HG03135 (cell line): ENCODE results near the gene EPRS1.

ENCODE experiments used
- ATAC-seq: cut with Tn5 transposase; IDR thresholded peaks from one replicate; pipeline ENCODE4 v1.9.1; 2021; ENCODE audit warnings: mild to moderate bottlenecking, moderate library complexity; ENCODE audit not compliant: unreplicated experiment

Gene EPRS1

GRCh38 chr1:220046052-220046930 lies at the start of gene EPRS1:
Gene EPRS1, minus strand, starts transcription at chr1:220046505. Its CDS starts 117 bp downstream, at chr1:220046388.
- ATAC-seq = peak; percentile 100

GRCh38 chr1:220094016-220094911 lies 48.0 kb upstream of the EPRS1 start, which contains the start of gene IARS2:
Gene IARS2, plus strand, starts transcription at chr1:220094132. Its CDS starts 85 bp downstream, at chr1:220094217.
- peak; percentile 64 for ATAC-seq

GRCh38 chr1:220093361-220094015 lies 47.2 kb upstream of the EPRS1 start:
- ATAC-seq = peak; percentile 4

GRCh38 chr1:220092694-220093093 lies 46.4 kb upstream of the EPRS1 start:
- ATAC-seq = no peak

GRCh38 chr1:220089650-220090556 lies 43.6 kb upstream of the EPRS1 start, which contains the start of gene BPNT1:
Gene BPNT1, minus strand, starts transcription at chr1:220089788. Its CDS starts 9,942 bp downstream, at chr1:220079846.
- ATAC-seq = peak; percentile 52

GRCh38 chr1:220086261-220086686 lies 40.0 kb upstream of the EPRS1 start:
- ATAC-seq = peak; percentile 51

GRCh38 chr1:220084460-220084859 lies 38.2 kb upstream of the EPRS1 start:
- no peak for ATAC-seq

- no peak for ATAC-seq
These were observed 31.6 kb upstream of the EPRS1 start for GRCh38 chr1:220077887-220078286.

GRCh38 chr1:220076861-220077762 lies 30.8 kb upstream of the EPRS1 start:
- no peak for ATAC-seq

- ATAC-seq = no peak
These were observed 21.2 kb upstream of the EPRS1 start for GRCh38 chr1:220067269-220068204.

- no peak for ATAC-seq
These were observed 16.3 kb upstream of the EPRS1 start for GRCh38 chr1:220062629-220063028.

GRCh38 chr1:220060876-220061275 lies 14.6 kb upstream of the EPRS1 start:
- ATAC-seq = no peak

GRCh38 chr1:220056374-220056773 lies 10.1 kb upstream of the EPRS1 start:
- no peak for ATAC-seq

GRCh38 chr1:220045356-220046051 lies 801 bp downstream of the EPRS1 start:
- no peak for ATAC-seq

- ATAC-seq = no peak
These were observed 1.5 kb downstream of the EPRS1 start for GRCh38 chr1:220044678-220045355.

- no peak for ATAC-seq
These were observed 2.7 kb downstream of the EPRS1 start for GRCh38 chr1:220043646-220044045.
